Left cardiac atrium (tissue), 4 donors: ENCODE results near the gene COL5A1. TPM values are rescaled to one million over a fixed set of nuclear protein-coding genes. Genes with fewer than 3 reads are reported as not detected.
A peak's percentile ranks its signal among the peaks of the same experiment; 100 is the strongest.
"Not testable (repeated sequence)": the region's sequence is repeated elsewhere in the genome, so short reads cannot be mapped to it uniquely, and the experiment has no call there.

ENCODE experiments used
- ATAC-seq, 2 donors: fragments of 200-7000 bp; cut with Tn5 transposase; one replicate each; pipeline ENCODE4 v1.9.1; 2020; ENCODE audit warnings: mild to moderate bottlenecking in 2 of 2, moderate library complexity in 2 of 2
- DNase-seq: peaks from one replicate; pipeline ENCODE4 v3.0.0-alpha.2; 2020
- intact Hi-C, 2 donors: fragments of 100-400 bp; cut with DNase I; formaldehyde crosslinking; loops; one replicate each; pipeline versions ENCODE4 v1.14.1 to v1.15.1; 2022 to 2023
- total RNA-seq, 2 donors: library from RNA; stranded (reverse); fragmentation: NEBNext Ultra II Directional; extraction: Animal tissue kit (Norgen Biotek cat#: 25700); gene quantifications; one replicate each; pipeline ENCODE4 v1.2.1, GENCODE V29; 2021
- donor health status: DM: no; HTN: yes; CAD: no.
- donor health status: DM: no; HTN: yes; CAD: no; lungs with severe emphysema.
- donor health status: DM: yes; HTN: yes; CAD: no.
- donor health status: Dilated cardiomyopathy.

The COL5A1 gene
- total RNA-seq, 2 donors from 2014 or later: 29.8 to 35.2 TPM

GRCh38 chr9:134664446-134664845 lies 22.8 kb downstream of the COL5A1 start:
- intact Hi-C loops: no loop called here
- DNase-seq (no peak), ATAC-seq (no peak)

DNA sequence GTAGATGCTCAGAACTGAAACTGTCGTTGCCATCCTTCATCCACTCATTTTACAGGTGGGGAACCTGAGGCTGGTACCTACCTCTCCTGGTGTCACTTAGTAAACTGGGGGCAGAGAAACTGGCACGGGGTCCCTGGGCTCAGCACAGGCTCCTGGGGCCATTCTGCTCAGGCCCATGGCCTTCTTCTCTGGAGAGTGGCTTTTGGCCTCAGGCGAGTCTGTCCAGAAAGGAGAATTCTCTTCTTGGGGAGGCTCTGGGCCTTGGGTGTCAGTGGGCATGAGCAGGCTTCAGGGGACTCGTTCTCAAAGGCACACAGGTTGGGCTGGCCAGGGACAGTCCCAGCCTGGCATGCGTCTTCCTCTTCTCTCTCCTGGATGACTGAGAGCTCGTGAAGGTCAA lies 24.6 kb downstream of the COL5A1 start:
- ATAC-seq (no peak), DNase-seq (no peak)
- intact Hi-C loops: no loop called here

GRCh38 chr9:134666831-134667230 lies 25.2 kb downstream of the COL5A1 start:
- intact Hi-C loops: no loop called here
- no peak for ATAC-seq
- no peak for DNase-seq

GRCh38 chr9:134668977-134669376 lies 27.4 kb downstream of the COL5A1 start:
- intact Hi-C loops, DNase-seq, ATAC-seq: not testable (repeated sequence)

GRCh38 chr9:134669399-134669955 lies 27.9 kb downstream of the COL5A1 start:
- DNase-seq (no peak), ATAC-seq (peak in 1 of 2 donors; percentile 24)
- intact Hi-C loops: no loop called here

- no peak for DNase-seq
- intact Hi-C loops: no loop called here
- peak in 1 of 2 donors; percentile 11 for ATAC-seq
Observed at GRCh38 chr9:134670042-134670525, 28.5 kb downstream of the COL5A1 start.

GRCh38 chr9:134670851-134671281 lies 29.3 kb downstream of the COL5A1 start:
- DNase-seq (no peak), ATAC-seq (no peak)
- intact Hi-C loops: no loop called here

DNA sequence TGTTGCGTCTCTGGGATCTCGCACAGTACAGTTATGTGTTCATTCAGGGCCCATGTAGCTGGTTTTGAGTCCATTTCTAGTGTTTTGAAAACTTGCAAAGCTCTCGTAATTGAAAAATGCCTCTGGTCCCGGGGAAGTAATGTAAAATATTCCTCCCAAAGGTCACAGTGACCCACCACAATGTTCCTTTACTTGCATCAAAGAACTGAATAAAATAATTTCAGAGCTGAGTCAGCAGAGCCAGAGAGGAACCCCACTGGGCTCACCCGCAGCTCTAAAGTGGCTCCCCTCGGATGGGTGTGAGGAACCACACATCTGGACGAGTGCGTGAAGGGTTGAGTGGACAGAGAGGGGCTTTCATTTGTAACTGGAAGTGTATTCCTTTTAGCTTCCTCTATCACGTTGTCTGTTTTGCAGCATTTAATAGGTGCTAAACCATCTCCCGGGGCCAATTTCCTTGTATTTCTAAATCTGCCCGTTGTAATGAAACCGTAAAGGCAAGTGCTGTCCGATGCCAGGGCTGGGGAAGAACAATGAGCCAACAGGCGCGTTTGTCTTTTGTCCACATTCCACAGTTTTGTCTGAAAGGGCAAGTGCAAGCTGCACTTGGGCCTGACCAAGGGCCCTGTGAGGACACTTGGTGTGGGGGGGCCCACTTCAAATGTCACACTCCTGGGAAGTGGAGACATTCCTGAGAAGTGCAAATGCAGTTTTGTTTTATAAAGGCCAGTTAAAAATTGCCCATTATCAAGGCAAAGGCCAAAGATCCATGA lies 29.9 kb downstream of the COL5A1 start:
- DNase-seq: no peak
- ATAC-seq: no peak
- intact Hi-C loops: no loop called here

GRCh38 chr9:134676361-134676760 lies 34.8 kb downstream of the COL5A1 start:
- ATAC-seq: no peak
- no peak for DNase-seq
- intact Hi-C loops: no loop called here

DNA sequence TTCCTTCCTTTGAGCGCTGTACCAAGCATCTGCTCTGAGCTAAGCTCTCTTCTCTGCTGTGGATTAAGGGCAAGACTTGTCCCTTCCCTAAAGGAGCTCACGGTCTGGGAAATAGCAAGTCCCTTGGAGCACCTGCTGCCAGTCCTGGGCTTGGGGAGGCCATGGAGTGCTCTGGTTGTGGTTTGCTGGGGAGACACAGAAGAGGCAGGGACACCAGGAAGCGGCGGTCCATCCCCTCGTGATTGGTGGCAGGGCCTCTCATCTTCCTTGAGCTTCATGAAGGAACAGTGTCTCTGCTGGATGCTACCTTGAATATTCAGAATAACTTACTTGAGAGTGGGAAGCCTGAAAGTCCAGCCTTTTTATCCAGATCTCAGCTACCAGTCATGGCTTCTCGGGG lies 35.3 kb downstream of the COL5A1 start:
- intact Hi-C loops: no loop called here
- ATAC-seq: no peak
- no peak for DNase-seq

DNA sequence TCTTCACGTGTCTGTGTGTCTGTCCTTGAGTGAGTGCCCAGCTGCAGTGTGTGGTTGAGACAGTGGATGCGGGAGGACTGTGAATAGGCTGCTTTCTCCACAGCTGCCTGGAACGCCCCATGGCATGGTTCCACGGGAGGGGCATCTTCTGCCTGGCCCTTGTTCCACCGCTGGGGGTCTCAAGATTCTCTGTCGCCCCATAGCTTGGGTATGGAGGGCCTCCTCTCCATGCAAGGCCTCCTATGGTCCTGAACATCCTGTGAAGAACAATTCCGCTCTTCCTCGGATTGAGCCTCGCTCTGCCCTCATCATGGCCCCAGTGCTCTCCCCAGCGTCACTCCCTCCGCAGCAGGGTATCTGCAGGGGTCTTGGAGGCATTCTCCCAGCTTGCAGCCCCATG lies 36.1 kb downstream of the COL5A1 start:
- DNase-seq (no peak), ATAC-seq (no peak)
- intact Hi-C loops: no loop called here

DNA sequence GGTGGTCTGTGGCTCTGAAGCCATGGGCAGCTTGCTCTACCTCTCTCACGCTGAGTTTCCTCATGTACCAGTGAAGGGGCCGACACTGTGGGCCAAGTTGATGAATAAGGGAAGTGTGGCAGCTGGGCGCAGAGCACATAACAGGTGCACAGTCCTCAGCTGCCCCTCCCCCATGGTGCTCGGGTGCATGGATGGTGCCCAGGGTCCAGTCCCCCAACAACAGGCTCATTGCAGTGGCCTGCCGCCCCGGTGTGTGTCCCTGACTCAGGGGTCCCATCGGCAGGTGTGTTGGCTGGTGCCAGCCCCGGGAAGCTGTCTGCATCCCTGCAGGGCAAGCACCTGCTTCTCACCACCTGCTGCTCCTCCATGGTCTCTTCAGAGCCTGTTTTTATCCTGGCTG lies 36.6 kb downstream of the COL5A1 start:
- intact Hi-C loops: no loop called here
- ATAC-seq (no peak), DNase-seq (no peak)

DNA sequence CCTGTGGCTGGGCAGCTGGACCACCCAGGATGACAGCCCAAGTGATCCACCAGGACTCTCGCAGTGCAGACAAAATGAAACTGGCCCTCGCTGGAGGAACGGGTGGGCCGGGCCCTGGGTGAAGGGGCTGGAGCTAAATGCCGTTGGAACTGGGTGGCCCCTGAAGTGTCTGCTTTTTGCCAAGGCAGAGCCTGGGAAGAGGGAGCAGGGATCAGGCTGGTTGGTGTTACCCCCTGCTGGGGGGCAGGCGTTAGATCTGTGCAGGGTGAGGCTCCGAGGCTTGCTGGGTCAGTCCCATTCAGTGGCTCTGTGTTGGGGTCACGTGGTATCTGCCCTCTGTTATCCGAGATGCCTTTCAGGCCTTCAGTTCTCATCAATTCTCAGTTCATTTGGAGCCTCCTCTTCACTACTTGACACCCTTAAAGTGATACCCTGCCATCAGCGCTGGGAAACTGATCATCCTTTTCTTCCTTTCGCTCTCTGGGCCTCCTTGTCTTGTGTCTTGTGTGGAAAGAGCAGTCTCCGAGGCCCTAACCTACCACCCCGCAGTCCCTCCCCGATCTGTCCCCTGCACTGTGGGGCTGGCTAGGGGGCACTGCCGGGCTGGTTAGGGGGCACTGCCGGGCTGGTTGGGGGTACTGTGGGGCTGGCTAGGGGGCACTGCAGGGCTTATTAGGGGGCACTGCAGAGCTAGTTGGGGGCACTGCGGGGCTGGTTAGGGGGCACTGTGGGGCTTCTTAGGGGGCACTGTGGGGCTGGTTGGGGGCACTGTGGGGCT lies 37.3 kb downstream of the COL5A1 start:
- no peak for DNase-seq
- intact Hi-C loops: no loop called here
- no peak for ATAC-seq

DNA sequence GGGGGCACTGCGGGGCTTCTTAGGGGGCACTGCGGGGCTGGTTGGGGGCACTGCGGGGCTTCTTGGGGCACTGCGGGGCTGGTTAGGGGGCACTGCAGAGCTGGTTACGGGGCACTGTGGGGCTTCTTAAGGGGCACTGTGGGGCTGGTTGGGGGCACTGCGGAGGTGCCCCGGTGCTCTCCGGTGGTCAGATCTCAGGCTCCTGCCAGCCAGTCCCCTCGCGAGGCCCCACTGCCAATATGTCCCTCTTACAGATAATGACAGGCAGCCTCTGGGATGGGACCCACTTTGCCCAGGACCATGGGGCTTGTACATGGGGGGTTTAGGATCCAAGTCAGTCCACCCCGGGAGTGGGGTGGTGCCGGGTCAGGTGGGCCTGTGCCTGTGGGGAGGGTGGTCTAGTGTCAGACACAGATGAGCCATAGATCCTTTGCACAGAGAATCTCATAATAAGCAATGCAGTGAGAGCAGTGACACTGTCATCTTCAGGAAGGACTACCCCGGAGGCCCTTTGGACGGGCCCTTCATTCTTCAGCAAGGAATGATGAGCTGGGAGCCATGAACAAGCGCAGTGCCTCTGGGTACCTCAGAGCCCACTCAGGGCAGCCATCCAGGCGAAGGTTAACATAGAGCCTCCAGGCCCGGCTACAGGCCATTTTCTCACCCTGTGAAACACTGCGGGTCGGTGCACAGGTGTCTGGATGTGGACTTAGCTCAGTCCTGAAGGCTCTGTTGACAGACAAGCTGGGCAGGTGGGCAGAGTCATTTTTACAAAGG lies 38.2 kb downstream of the COL5A1 start:
- ATAC-seq (no peak), DNase-seq (no peak)
- intact Hi-C loops: no loop called here

- DNase-seq: no peak
- ATAC-seq: no peak
- intact Hi-C loops: no loop called here
Observed at GRCh38 chr9:134680393-134681060, 38.9 kb downstream of the COL5A1 start.

DNA sequence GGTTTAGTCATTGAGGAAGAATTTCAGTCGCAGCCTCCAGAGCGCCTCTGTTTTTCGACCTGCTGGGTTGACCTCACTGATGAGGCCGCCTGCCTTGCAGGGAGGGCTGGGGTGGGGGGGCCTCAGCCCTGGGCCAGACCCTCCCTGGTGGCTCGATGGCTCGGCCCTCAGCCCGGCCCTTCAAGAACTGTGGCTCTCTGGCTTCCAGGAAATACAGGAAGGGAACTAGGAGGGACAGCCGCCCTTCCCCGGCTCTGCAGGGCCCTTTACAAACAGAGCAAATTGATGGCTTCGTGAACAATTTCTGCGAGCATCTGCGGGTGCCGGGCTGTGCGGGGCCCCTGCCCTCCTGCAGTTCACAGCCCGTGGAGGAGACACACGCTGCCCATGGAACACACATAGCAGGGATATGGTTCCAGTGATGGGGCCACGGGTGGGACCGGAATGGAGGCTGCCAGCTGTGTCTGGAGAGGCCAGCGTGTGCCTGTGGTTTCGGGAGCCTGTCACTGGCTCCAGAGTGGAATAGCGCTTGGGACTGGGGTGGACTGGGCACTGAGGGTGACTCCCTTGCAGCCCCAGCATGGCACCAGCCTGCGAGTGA lies 39.6 kb downstream of the COL5A1 start:
- intact Hi-C loops: no loop called here
- DNase-seq (no peak), ATAC-seq (peak; percentile 16 to 32)

DNA sequence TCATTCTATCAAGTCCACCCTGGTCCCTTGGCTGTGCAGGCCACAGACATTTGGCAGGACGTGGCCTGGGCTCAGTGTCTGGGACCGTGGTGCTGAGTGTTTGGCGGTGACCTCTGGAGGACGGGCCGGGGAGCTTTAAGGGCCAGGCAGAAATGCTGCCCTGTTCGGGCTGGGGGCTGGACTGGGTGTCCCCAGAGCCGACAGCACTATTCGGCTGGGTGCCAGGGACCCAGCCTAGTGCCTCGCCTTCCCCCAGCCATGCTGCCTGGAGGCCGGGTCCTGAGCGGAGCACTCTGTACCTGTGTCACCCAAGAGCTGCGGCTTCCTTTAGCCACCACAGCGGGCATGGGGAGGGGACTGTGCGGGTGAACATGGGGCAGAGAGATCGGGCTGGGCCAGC lies 40.4 kb downstream of the COL5A1 start:
- ATAC-seq: peak; percentile 31 to 64
- intact Hi-C loops: no loop called here
- no peak for DNase-seq

- ATAC-seq (no peak), DNase-seq (no peak)
- intact Hi-C loops: no loop called here
Observed at GRCh38 chr9:134682651-134683364, 41.2 kb downstream of the COL5A1 start.
